Gastroesophageal sphincter (tissue), 4 donors: ENCODE data around the gene RHBG. TPM values are rescaled to one million over a fixed set of nuclear protein-coding genes. Genes with fewer than 3 reads are reported as not detected.

ENCODE experiments used
- ATAC-seq: fragments of 150-250 bp; one replicate; pipeline ENCODE4 v1.9.1; 2016; ENCODE audit warnings: mild to moderate bottlenecking, moderate library complexity
- H3K27ac ChIP-seq, 4 donors: fragments of 200-600 bp; sonication (generic) in 3 of 4; 1 replicate in 3 of 4; 2 replicates in 1 of 4; pipeline ENCODE4 v1.5.1; 2016 to 2019
- H3K27me3 ChIP-seq: fragments of 200-600 bp; sonication (generic); one replicate; pipeline ENCODE4 v1.5.1; 2019
- H3K36me3 ChIP-seq, 2 donors: fragments of 200-600 bp; sonication (generic); one replicate each; pipeline ENCODE4 v1.5.1; 2019; ENCODE audit warnings: control low read depth in 1 of 2
- H3K4me1 ChIP-seq, 3 donors: fragments of 200-600 bp; sonication (generic); 1 replicate in 2 of 3; 2 replicates in 1 of 3; pipeline ENCODE4 v1.5.1; 2016 to 2019; ENCODE audit warnings: control low read depth in 2 of 3
- H3K4me3 ChIP-seq, 2 donors: fragments of 200-600 bp; sonication (generic); one replicate each; pipeline ENCODE4 v1.5.1; 2019; ENCODE audit warnings: mild to moderate bottlenecking in 1 of 2, moderate library complexity in 1 of 2
- H3K9me3 ChIP-seq, 3 donors: fragments of 200-600 bp; sonication (generic); one replicate each; pipeline ENCODE4 v1.5.1; 2017 to 2019; ENCODE audit warnings: control low read depth in 2 of 3
- CTCF ChIP-seq, 4 experiments: fragments of 200-600 bp in 2 of 4; fragments of 450-650 bp in 2 of 4; sonication (generic) in 1 of 4; IDR thresholded peaks; one replicate each; pipeline ENCODE4 v1.5.1; 2017 to 2019; ENCODE audit warnings: antibody characterized with exemption in 4 of 4, mild to moderate bottlenecking in 2 of 4, moderate library complexity in 2 of 4
- EP300 ChIP-seq: sonication (generic); formaldehyde crosslinking; IDR thresholded peaks from one replicate; pipeline ENCODE4 v1.6.1; 2017; ENCODE audit warnings: antibody characterized with exemption, mild to moderate bottlenecking
- POLR2A ChIP-seq, 2 donors: fragments of 450-650 bp; IDR thresholded peaks; one replicate each; pipeline ENCODE4 v1.6.1; 2017; ENCODE audit warnings: antibody characterized with exemption in 2 of 2, mild to moderate bottlenecking in 2 of 2, moderate library complexity in 1 of 2
- POLR2AphosphoS5 ChIP-seq: sonication (generic); formaldehyde crosslinking; IDR thresholded peaks from one replicate; pipeline ENCODE4 v1.6.1; 2017; ENCODE audit warnings: antibody characterized with exemption
- WGBS, 2 donors: methylation state at CpG; one replicate each; pipeline ENCODE4 v1.1.5; 2018; ENCODE audit warnings: low coverage in 1 of 2; 5-methylcytosine and 5-hydroxymethylcytosine counted together
- total RNA-seq, 4 donors: library from RNA; depleted of rRNA; stranded (reverse); fragments of >200 nt; gene quantifications; one replicate each; pipeline ENCODE4 v1.1.0, GENCODE V29; 2016

RHBG gene
- total RNA-seq, 4 donors from 2014 or later, result not detected

- H3K27me3 ChIP-seq, result peaks cover 92% of the 10 kb centered on the region
- no peak overlapping the region for H3K4me3 ChIP-seq
- ATAC-seq, result no peak
- 55 to 100% methylated on average over 4 to 5 of the region's 10 CpGs for WGBS, 2 donors
- H3K36me3 ChIP-seq, result no peaks in the 10 kb centered on the region
- H3K27ac ChIP-seq, result no peak overlapping the region
- TF ChIP-seq CTCF (IDR thresholded peaks at IDR 0.05) (no peak), POLR2AphosphoS5 (no peak), POLR2A (IDR thresholded peaks at IDR 0.05) (no peak), EP300 (no peak)
- no peaks in the 10 kb centered on the region for H3K4me1 ChIP-seq
- H3K9me3 ChIP-seq, result no peaks in the 10 kb centered on the region
Measured at GRCh38 chr1:156412653-156413321, 43.8 kb downstream of the RHBG start.

GRCh38 chr1:156413391-156414246 is 44.6 kb downstream of the RHBG start:
- Histone ChIP-seq H3K36me3 (no peaks in the 10 kb centered on the region), H3K9me3 (no peaks in the 10 kb centered on the region), H3K4me1 (no peaks in the 10 kb centered on the region), H3K27ac (no peak overlapping the region), H3K4me3 (no peak overlapping the region), H3K27me3 (peaks cover 92% of the 10 kb centered on the region)
- ATAC-seq, result no peak
- no peak for TF ChIP-seq POLR2AphosphoS5
- TF ChIP-seq EP300, result no peak
- TF ChIP-seq CTCF (IDR thresholded peaks at IDR 0.05), result no peak
- TF ChIP-seq POLR2A (IDR thresholded peaks at IDR 0.05), result no peak
- 0 to 30% methylated on average over 1 to 2 of the region's 10 CpGs for WGBS, 2 donors

GRCh38 chr1:156414461-156415064 is 45.6 kb downstream of the RHBG start:
- Histone ChIP-seq H3K36me3 (no peaks in the 10 kb centered on the region), H3K27me3 (peaks cover 92% of the 10 kb centered on the region), H3K4me1 (no peaks in the 10 kb centered on the region), H3K27ac (no peak overlapping the region), H3K9me3 (no peaks in the 10 kb centered on the region), H3K4me3 (no peak overlapping the region)
- ATAC-seq, result no peak
- TF ChIP-seq POLR2A (IDR thresholded peaks at IDR 0.05) (no peak), POLR2AphosphoS5 (no peak), CTCF (IDR thresholded peaks at IDR 0.05) (no peak), EP300 (no peak)
- WGBS, 2 donors, result 0 to 10% methylated on average over 7 to 8 of the region's 8 CpGs

- 0 to 45% methylated on average over 1 of the region's 1 CpG for WGBS, 2 donors
- Histone ChIP-seq H3K4me3 (no peak overlapping the region), H3K9me3 (no peaks in the 10 kb centered on the region), H3K27me3 (peaks cover 97% of the 10 kb centered on the region), H3K36me3 (no peaks in the 10 kb centered on the region), H3K27ac (no peak overlapping the region), H3K4me1 (peaks cover 0 to 22% (median 21%) of the 10 kb centered on the region in 3 donors)
- no peak for ATAC-seq
- TF ChIP-seq CTCF (IDR thresholded peaks at IDR 0.05) (no peak), POLR2A (IDR thresholded peaks at IDR 0.05) (no peak), POLR2AphosphoS5 (no peak), EP300 (no peak)
Measured at GRCh38 chr1:156416993-156417392, 48.0 kb downstream of the RHBG start.
